Vagina (tissue), 2 donors: ENCODE measurements around the gene FER1L5.

ENCODE experiments used
- CTCF ChIP-seq, 3 experiments: fragments of 450-650 bp in 2 of 3; fragments of 200-600 bp in 1 of 3; sonication (generic) in 1 of 3; IDR thresholded peaks; one replicate each; pipeline ENCODE4 v1.5.1; 2017 to 2019; ENCODE audit warnings: antibody characterized with exemption in 3 of 3, mild to moderate bottlenecking in 2 of 3, moderate library complexity in 2 of 3
- POLR2A ChIP-seq, 2 donors: fragments of 450-650 bp; IDR thresholded peaks; one replicate each; pipeline ENCODE4 v1.6.1; 2017; ENCODE audit warnings: antibody characterized with exemption in 2 of 2, mild to moderate bottlenecking in 2 of 2, moderate library complexity in 2 of 2
- POLR2AphosphoS5 ChIP-seq, 2 donors: sonication (generic); formaldehyde crosslinking; IDR thresholded peaks; one replicate each; pipeline ENCODE4 v1.9.0; 2017; ENCODE audit warnings: antibody characterized with exemption in 2 of 2, mild to moderate bottlenecking in 2 of 2, low read depth in 1 of 2; ENCODE audit not compliant: insufficient read depth in 1 of 2

GRCh38 chr2:96753661-96754282, 111.2 kb downstream of the FER1L5 start:
- no peak for TF ChIP-seq POLR2A (IDR thresholded peaks at IDR 0.05)
- TF ChIP-seq CTCF (IDR thresholded peaks at IDR 0.05) = no peak
- TF ChIP-seq POLR2AphosphoS5 (IDR thresholded peaks at IDR 0.05; ENCODE audit: insufficient read depth in 1 of 2, low read depth in 1 of 2) = no peak
